ENCODE measurements around the gene STX16. TPM values are rescaled to one million over a fixed set of nuclear protein-coding genes. Genes with fewer than 3 reads are reported as not detected.
A peak's percentile ranks its signal among the peaks of the same experiment; 100 is the strongest.

The STX16 gene
- polyA plus RNA-seq, 5 donors: 71.7 to 106 (median 93.1) TPM

DNA sequence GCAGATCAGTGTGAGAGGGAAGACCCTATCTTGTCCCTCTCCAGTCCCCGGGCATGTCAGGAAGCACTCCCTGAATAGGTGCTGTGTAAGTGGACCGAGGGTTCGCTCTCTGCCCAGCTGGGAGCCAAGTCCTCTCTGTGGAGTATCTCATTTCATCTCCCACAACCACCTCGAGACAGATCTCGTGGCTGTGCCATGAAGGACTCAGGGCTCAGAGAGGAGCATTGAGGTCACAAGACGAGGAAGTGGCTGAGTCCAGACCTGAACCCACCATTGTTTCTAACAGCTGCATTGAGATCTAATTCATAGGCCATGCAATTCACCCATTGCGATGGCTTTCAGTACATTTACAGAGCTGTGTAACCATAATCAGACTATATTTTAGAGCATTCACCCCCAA lies 34.7 kb upstream of the STX16 start:
- DNase-seq: no peak

DNA sequence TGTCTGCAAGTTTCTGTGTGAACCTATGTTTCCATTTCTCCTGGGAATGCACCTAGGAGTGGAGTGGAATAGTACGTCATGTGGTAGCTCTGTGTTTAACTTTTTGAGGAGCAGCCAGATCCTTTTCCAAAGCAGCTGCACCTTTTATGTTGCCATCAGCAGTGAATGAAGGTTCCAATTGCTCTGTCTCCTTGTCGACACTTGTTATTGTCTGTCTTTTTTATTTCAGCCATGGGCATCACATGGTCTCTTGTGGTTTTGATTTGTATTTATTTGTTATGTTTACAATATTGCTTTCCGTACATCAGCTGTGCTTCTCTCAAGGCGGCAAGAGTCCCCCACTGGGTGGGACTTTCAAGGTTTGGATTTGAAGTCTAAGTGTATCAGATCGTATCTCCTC lies 33.9 kb upstream of the STX16 start:
- no peak for DNase-seq

DNA sequence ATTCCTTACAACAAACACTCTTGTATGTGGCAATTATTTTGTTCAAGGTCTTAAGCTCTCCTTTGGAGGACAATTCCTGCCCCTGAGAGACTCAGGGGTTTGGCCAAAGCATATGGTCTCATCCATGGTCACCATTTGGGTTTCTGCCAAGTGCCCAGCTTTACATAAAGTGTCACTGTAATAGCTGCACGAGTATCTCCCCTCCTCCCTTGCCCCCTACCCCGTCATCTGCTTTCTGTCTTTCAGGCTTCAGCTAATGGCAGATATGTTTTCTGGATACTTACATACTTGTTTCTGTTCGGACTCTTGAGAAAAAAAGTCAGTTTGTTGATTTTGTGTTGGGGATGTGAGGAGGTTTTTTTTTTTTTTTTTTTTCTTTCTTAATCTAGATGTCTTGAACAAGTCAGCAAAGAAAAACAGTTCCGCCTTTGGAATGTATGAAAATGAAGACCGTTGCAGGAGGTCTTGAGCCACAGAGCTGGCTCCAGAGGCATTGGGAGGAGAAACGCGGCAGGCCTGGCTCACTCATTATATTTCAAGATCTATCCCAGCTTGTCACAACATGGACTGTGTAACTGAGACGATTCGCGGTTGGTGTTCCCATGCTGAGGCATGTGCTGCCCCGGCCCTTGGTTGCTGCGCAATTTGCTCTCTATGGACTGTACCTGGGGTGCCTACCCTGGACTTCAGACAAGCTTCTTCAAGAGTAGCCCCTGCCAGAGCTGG lies 32.6 kb upstream of the STX16 start:
- peak; percentile 58 to 72 for DNase-seq

DNA sequence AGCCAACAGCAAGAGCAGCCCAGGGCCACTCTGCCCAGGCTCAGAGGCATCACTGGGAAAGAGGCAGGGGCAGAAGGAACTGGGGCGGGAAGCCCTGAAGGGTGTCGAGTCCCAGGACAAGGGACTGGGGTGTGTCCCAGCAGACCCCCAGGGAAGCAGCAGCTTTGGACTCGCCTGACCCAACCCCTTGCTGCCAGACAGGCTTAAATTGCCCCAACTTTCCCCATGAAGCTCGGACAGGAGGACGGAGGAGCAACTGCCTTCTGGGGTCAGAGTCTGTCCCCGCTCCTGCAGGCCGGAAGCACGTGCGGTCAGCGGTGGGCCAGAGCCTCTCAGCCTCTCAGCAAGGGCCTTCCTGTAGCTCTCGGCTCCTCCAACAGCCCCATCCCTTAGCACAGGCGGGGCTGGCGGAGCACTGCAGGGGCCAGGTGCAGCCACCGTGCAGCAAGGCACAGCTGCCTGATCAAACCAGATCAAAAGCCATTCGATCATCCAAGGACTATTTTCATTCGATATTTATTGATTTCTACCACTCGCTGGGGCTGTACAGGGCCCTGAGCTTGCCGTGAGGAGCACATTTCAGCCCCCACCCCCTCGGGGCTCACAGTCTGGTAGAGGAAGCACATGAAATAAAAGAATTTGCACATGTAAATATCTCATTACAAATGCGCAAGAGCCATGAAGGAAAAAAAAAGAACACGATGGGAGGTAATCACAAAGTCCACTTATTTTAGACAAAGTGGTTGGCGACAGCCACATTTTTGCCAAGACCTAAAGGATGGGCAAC lies 31.8 kb upstream of the STX16 start:
- DNase-seq: no peak

DNA sequence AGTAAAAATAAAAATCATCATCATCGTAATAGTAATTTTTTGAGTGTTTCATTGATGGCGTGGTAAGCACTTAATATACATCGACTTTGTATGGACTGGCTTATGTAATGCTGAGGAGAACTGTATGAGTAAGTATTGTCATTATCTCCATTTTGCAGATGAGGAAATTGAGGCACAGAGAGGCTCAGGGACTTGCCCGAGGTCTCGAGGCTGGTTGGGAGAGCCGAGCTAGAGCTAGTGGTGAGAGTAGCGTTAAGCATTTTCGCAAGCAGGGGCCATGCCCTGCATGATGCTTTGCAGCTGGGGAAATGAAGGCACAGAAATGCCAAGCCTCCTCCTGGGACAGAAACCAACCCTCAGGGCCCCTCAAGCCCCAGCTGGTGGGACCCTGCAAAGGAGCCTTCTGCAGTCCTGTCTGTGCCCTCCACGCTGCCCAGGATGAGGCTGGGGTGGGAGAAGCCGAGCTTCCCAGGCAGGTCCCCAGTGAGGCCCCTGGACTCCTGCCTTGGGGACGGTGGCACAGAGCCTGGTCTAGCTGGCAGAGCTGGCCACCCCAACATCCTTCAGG lies 31.1 kb upstream of the STX16 start:
- no peak for DNase-seq

DNA sequence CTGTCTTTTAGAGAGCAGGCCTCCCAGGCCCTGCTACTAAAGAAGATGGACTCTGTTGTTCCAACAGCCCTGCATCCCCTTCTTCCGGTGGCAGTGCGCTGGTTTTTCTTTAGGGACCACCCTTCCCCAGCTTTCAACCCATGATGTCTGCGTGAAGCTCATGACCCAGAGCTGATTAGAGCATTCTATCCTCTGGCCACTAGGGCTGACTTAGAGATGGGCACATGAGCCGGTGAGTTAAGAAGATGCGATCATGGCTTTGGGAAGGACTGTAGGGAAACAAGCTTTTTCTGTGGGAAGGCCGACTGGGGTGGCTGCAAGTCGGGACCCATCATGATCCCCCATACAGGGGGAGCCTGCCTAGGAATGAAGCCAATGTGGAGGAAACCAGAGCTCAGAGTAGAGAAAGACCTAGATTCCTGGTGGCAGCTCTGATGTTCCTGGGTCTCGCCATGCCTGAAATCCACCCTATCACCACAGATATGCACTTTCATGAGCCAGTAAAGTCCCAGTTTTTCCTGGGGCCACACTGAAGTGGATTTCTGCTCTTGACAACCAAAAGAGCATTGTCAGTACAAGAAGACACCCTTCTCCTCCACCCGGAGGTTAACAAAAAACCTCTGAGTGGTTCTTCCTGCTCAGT lies 29.1 kb upstream of the STX16 start:
- no peak for DNase-seq

DNA sequence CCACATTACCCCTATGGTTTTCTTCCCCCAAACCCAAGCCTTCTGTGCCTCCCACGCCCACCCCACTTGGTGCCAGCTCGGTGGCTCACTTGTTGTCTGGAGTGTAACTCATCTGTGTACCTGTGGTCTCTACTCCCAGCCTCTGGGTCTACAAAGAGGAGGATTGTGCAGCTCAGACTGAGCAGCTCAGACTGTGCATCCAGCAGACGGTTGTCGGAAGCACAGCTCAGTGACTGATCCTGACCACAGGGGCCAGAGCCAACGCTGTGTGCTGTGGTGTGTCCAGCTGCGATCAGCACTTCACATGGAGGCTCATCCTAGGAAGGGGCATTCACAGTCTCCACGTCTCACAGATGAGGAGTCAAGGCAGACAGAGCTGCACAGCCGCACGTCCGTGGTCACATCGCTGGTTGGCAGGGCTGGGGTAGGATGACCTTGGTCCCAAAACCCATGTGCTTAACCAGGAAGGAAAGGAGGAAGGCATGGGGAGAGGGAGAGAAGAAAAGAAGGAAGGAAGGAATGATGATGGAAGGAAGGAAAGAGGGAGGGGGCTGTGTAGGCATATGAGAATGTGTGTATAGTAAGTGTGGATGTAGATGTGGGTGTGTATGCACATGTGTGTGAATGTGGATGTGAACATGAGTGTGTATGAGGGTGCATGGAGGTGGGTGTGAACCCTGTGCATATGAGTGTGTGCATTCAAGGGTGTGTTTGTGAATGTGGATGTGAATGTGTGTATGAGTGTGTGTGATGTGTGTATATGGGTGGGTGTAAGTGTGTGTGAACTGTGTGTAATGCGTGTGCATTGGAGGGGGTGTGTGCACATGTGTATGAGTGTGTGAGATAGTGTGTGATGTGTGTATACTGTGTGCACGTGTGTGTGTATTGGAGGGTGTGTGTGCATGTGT lies 28.2 kb upstream of the STX16 start:
- DNase-seq: no peak

DNA sequence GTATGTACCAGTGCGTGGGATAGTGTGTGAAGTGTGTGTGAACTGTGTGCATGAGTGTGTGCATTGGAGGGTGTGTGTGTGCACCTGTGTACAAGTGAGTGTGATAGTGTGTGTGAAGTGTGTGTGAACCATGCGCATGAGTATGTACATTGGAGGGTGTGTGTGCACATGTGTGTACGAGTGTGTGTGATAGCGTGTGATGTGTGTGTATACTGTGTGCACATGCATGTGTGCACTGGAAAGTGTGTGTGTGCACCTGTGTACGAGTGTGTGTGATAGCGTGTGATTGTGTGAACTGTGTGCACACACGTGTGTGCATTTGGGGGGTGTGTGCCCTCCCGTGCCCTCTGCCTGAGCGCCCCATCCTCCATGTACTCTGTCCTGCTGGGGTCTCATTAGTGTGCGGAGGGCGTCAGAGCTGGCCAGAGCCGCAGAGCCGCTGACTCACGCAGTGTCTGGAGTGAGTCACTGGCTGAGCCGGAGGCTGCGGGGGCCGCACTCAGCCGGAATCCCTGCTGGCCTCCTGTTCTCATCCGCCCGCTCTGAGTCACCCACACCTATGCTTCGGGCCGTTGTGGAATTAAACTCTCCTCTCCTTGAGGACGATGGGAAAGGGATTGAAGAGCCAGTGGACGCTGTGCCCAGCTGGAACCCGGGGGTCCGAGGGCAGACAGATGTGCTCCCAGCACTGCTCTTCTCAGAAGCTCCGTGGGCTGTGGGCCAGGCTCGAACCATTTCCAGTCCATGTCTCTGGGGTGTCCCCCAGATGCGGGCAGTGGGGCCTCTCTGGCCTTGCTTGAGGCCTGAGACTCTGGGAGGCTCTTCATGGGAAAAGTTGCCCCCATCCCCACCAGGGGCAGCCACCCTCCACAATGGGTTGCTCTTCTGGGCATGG lies 27.3 kb upstream of the STX16 start:
- DNase-seq: no peak

DNA sequence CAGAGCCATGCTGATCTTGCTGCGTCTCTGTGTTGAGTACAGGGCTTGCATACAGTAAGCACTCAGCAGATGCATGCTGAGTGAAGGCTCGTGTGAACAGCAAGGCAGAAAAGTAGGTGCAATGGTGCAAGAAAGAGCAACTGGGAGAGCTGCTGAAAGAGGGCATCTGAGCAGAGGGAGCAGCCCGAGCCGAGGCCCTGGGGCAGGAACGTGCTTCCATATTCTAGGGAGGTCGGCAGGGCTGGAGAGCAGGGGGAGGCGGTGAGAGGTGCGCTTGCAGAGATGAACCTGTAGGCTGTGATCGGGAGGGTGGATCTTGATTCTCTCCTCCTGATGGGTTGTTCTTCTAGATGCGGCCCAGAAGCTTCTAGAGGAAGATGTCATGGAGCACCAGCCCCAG lies 26.4 kb upstream of the STX16 start:
- DNase-seq: no peak

DNA sequence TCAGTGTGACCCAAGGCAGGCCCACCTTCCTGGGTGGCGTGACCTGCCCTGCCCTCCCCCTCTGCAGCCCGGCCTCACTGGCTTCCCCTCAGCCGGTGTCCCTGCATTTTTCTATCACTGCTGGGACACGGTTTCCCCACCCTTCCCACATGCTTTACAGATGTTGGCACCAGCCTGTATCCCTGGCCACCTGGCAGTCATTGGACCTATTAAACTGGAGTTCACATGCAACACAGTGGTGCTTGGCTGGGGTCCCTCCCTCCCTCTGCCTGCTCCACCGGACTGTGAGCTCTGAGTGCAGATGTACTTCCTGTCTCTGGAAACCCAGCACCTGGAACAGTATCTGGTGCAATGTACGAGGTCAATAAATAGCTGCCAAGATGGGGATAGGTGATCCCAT lies 25.5 kb upstream of the STX16 start:
- no peak for DNase-seq

DNA sequence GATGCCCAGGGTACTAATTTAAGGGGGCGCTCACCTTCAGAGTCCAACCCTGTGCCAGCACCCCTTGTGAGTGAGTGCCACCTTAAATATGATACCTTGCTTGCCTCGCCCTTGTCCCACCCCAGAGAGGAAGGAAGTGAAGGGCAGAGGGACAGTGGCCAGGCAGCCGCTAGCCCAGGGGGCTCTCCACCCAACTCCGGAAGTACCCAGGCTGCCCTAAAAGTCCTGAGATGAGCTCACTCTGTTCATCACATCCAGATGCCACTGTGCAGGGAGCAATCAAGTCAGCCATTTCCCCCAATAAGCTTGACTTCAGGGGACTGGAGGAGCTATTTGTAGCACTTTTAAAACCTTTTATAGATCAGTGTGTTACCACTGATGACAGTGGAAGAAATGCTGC lies 25.0 kb upstream of the STX16 start:
- DNase-seq: no peak

DNA sequence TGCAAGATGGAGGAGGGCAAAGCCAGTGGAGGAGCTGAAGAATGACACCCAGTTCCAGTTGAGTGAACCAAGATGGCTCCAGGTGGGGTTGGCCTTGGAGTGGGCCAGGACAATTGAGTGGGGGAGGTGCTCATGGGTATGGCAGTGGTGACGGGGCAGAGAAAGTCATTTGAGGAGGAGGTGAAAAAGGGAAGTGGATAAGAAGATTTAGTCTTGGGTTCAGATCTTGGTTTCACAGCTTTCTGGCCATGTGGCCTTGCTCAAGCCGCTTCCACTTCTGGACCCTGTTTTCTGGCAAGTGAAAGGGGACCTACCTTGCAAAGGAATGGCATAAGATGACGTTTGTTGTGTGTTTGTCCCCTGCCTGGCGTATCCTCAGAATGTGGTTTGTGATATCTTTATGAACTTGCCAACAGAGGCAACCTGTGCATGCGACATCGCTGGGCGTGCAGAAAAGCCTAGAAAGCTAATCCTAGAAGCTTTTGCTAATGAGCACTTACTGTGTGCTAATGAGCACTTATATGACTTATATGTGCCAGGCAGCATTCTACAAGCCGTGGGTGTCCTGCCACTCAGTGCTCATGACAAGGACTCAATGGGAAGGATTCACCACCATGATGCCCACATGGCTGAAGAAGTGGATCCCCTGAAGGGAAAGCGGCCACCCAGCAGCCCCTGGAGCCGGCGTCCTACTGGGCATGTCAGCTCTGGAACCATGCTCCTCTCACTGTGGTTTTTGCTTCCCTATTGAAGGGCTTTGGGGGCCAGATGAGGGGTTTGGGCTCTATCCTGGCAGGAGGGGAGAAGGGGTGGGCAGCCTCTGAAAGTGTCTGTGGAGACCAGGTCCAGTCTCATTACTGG lies 23.6 kb upstream of the STX16 start:
- no peak for DNase-seq

DNA sequence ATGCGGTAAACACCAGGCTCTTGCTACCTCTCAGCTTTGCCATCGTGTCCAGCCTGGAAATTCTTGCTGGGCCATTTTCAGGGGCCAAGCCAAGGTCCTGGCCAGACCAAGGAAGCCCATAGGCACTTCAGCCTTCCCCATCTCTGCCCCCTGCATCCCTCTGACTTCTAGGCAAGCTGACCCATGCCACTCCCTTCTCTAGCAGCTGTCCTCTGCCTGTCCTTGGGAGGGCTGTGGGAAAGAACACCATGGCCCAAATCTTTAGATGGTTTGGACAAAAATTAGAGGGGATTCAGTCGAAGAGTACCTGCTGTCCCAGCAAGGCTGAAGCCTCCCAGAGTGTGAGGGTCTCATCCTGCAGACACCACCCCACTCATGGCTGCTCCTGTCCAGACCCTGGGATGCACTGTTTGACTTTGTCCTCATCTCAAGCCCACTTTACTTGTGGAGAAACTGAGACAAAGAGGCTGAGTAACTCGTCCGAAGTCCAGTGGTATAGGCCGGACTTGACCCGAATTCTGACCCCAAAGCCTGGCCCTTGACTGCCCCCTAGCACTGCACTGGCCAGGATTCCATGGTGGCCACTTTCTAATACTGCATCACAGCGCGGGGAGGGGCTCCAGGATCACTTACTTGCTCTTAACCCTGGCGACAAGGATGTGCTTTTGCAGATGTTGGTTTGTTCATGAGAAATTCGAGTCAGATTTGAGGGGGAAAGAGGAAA lies 22.4 kb upstream of the STX16 start:
- DNase-seq: no peak

DNA sequence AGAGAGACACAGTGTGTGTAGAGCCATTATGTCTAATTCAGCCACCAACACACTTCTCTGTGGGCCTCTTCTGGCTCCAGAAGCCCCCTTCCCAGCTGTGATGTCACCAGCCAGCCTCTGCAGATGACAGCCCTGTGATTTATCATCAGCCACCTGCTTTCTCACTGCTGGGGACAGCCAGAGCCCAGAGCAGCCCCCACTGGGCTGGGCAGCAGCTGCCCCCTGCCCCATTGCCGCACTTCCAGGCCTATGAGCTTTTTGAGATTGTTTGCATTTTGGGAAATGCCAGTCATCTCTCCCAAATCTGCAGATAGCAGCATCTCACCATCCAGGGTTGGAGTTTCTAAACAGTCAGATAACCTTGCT lies 21.9 kb upstream of the STX16 start:
- DNase-seq: no peak

DNA sequence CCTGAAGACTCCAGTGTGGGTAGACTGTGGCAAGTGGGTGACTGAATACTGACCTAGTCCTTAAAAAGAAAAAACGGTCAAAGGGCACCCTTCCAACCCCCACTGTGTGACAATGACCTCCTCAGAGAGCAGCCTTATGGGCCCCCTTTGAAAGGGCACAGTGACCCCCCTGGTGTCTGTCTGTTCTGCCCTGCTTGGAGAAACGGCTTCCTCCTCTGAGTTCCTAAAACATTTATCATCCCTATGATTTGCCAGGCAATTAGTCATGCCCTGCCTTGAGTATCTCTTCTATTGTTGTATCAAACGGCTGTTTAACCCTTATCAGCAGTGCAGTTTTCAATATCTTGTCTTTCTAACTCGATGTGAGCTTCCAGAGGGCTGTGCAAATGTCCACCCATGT lies 21.0 kb upstream of the STX16 start:
- DNase-seq: no peak

DNA sequence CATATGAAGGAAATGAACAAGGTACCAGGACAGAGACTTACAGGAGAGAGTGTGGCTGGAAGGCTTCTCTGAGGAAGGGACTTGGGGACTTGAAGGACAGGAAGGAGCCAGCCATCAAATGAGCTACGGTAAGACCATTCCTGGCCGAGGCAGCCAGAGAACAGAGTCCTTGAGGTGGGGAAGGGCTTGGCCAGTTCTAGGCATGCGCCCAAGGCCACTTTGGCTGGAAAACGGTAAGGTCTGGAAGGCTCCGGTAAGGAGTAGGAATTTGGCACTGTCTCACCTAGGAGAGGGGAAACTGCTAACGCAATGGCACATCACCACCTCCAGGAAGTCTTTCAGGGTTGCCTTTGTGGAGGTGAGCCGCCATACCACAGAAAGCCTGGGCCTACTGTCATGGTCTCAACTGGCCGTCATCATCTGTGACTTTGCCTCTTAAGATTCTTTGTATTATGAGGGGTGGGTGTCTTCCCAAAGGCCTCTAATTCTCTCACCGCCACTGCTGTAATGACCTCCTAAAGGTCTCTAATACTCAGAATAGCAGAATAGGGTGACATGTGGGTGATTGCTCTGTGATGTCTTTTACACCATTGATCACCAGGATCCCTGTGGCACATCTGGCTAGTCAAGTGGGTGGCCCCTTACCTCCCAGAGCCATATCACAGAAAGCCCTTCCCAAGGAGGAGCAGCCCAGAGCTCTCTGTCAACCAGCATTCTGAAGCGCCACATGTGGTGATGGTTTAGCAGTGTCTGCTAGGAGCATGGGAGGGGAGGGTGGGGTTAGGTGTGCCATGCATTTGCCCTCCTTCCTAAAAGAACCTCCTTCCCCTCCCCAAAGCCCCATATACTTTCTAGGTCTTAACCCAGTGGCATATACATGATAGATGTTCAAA lies 17.7 kb upstream of the STX16 start:
- DNase-seq: no peak

DNA sequence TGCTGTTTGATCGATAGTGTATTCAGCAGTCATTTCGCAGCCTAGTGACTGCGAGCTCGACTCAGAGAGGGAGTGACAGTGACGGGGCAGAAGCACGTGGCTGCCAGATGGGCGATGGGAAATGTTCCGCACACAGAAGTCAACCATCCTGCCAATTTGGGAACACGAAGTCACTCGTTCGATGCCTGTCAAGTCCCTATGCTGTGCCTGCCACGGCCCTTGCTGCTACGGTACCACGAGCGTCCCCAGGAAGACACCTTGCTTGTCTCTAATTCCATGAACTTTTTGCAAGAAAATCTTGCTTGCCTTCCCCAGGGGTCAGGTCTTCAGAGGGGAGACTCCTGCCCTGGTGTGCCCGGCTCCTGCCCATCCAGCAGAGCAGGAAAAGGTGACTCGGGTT lies 17.0 kb upstream of the STX16 start:
- no peak for DNase-seq

All from right lung (tissue), 5 donors.